Right lobe of liver (tissue), 4 donors: Measurements from ENCODE around the gene SURF1.
A peak's percentile ranks its signal among the peaks of the same experiment; 100 is the strongest.

ENCODE experiments used
- POLR2A ChIP-seq: fragments of 450-650 bp; IDR thresholded peaks from one replicate; pipeline ENCODE4 v1.6.1; 2017; ENCODE audit warnings: antibody characterized with exemption, mild to moderate bottlenecking
- TF ChIP-seq, protein P1 (sequence below), 4 donors: fragments of 200-600 bp in 3 of 4; fragments of 450-650 bp in 1 of 4; IDR thresholded peaks; one replicate each; pipeline versions ENCODE4 v1.5.1 to v1.8.0; 2016 to 2022; ENCODE audit warnings: antibody characterized with exemption in 4 of 4, mild to moderate bottlenecking in 2 of 4
- donor health status: DM: no; HTN: no; CAD: no.
- donor health status: DM: no; HTN: no; CAD: no.
- donor health status: DM: no; HTN: yes; CAD: no.

DNA sequence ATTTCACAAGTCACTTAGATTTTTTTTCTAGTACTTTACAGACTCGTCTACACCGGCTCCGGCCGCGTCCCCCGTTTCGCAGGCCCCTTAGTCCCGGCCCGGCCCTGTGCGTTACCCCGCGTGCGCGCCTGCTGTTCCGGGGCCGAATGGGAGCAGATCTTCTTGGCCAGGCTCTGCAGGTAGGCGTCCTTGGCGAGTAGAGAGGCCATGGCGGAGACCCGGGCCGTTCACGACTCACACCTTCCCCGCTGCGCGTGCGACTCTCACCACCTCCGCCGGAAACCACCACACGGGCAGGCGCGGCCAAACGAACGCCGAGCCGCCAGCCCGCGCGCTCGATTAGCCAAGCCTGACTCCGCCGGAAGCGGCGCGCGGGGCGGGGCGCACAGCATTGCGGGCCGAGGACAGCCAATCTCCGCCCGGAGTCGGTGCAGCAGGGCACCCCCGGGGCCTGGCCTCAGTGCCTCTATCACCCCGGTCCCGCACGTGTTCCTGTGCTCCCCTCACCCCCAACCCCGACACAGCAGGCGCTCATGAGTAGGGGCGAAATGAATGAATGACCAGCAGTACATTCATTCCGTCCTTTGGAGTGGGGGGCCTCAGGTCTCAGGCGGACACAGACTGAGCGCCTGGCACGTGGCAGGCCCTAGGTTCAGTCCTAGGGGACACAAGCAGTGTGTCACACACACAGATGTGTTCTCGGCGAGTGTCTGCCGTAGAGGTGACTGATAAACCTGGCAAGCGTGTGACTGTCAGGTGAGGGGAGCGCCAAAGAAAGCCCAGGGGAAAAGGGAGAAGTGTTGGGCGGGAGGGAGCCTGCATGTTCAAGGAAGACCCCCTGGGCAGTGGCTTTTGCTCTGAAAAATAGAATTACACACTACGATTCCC, 20.1 kb downstream of the SURF1 start, which contains the start of gene SURF6:
- peak; percentile 63 for TF ChIP-seq POLR2A
- TF ChIP-seq, protein P1, sequence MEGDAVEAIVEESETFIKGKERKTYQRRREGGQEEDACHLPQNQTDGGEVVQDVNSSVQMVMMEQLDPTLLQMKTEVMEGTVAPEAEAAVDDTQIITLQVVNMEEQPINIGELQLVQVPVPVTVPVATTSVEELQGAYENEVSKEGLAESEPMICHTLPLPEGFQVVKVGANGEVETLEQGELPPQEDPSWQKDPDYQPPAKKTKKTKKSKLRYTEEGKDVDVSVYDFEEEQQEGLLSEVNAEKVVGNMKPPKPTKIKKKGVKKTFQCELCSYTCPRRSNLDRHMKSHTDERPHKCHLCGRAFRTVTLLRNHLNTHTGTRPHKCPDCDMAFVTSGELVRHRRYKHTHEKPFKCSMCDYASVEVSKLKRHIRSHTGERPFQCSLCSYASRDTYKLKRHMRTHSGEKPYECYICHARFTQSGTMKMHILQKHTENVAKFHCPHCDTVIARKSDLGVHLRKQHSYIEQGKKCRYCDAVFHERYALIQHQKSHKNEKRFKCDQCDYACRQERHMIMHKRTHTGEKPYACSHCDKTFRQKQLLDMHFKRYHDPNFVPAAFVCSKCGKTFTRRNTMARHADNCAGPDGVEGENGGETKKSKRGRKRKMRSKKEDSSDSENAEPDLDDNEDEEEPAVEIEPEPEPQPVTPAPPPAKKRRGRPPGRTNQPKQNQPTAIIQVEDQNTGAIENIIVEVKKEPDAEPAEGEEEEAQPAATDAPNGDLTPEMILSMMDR (IDR thresholded peaks at IDR 0.05), result no peak
